HG03108 (cell line): Measurements from ENCODE around the gene RNF13.
"Not testable (repeated sequence)": the region's sequence is repeated elsewhere in the genome, so short reads cannot be mapped to it uniquely, and the experiment has no call there.

ENCODE experiments used
- ATAC-seq: cut with Tn5 transposase; IDR thresholded peaks from one replicate; pipeline ENCODE4 v1.9.1; 2021; ENCODE audit warnings: moderate library complexity; ENCODE audit not compliant: unreplicated experiment

The RNF13 gene

DNA sequence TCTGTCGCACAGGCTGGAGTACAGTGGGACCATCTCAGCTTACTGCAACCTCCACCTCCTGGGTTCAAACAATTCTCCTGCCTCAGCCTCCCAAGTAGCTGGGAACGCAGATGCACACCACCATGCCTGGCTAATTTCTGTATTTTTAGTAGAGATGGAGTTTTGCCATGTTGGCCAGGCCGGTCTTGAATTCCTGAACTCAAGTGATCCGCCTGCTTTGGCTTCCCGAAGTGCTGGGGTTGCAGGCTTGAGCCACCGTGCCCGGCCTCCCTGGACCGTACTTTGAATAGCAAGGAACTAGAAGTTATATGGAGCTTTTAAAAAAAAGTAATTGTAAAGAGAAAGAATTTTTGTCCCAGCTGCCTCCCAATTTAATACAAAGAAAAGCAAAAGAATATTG, 12.3 kb upstream of the RNF13 start:
- ATAC-seq, result no peak

DNA sequence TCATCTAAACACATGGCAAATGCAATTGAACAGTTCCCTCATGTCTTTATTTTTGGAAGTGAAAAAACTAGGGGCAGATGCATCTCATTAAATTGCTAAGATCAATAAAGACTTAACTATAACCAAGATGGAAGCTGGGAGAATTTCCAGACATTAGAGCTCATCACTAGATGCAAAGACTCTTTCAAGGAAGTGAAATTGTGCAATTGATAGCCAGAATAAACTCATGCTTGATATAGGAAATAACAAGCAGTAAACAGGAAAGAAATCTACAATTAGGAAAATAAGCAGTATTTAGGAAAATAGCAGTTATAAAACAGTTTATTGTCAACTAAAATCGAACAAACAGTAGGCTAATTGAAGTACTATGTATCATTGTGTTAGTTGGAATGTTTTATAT, 11.8 kb upstream of the RNF13 start:
- ATAC-seq, result no peak

DNA sequence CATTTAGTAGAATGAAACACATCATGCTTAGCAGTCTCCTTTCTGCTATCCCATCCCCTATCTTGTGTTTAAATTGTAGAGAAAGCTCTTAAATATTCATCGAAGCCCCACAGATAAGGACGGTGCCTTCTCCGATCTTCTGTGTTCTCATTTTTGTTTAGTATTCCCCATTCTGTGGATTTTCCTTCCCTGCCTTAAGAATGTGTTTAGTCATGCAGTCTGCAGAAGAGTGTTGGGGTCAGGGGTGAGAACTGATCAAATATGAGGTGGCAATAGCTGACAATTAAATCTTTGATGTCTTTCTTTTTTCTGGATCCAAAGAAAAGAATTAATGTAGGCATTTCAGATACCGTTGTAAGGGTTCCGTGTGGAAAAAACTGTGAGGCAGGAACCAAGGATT, 11.4 kb upstream of the RNF13 start:
- no peak for ATAC-seq

DNA sequence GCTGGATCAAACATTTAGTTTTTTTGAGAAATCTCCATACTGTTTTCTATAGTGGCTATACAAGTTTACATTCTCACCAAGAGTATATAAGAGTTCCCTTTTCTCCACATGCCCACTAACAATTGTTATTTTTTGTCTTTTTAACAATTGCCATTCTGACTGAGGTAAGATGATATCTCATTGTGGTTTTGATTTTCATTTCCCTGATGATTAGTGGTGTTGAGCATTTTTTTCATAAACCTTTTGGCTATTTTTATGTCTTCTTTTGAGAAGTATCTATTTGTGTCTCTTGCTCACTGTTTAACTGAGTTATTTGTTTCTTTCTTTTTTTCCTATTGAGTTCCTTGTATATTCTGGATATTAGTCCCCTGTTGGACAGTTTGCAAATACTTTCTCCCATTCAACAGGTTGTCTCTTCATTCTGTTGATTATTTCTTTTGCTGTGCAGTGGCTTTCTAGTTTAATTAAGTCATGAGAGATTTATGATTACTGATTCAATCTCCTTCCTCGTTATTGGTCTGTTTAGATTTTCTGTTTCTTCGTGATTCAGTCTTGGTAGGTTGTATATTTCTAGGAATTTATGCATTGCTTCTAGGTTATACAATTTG, 6.7 kb upstream of the RNF13 start:
- ATAC-seq, result no peak

DNA sequence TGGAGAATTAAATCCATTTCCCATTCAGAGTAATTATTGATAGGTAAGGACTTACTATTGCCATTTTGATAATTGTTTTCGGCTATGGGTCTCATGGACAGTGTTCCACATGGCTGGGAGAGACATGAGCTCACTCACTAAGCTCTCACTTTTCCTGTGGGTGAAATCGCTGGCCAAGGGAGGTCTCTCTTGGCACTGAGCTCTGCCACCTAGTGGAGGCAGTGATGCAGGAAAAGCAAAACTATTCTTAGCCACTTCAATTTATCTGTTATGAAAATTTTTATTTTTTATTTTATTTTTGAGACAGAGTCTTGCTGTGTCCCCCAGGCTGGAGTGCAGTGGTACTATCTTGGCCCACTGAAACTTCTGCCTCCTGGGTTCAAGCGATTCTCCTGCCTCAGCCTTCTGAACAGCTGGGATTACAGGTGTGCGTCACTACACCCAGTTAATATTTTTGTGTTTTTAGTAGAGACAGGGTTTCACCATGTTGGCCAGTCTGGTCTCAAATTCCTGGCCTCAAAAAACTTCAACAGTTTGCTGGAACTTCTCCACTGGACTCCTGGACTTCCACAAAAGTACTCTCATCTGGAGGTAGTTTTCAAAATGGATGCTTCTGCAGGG, 4.7 kb upstream of the RNF13 start:
- ATAC-seq, result no peak

DNA sequence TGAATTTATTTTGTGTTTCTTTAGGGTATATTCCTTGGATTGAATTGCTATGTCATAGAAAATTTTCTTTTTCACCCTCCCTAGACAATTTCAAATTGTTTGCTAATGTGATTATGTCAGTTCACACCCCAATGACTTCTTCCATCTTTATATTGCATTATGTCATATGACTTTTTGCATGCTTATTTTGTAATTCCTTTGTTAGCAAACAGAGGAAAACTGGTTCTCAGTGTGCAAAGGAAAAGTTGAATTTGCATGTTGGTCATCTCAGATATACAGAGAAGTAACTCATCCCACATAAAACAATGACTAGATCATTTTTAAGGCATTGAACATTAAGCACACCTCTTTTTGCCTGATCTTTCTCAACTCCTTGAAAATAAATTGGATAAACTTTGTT, 3.3 kb upstream of the RNF13 start:
- ATAC-seq, result no peak

DNA sequence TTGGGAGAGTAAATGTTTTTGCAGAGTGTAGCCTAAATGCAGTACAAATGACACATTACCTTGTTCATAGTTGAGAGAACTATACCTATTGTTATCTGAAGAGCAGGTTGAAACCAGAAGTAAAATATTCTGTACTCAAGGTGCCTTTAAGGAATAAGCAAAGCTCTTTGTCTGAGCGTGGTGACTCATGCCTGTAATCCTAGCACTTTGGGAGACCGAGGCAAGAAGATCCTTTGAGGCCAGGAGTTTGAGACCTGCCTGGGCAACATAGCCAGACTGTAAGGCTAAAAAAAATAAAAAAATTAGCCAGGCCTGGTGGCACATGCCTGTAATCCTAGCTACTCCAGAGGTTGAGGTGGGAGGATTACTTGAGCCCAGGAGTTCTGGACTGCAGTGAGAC, 2.2 kb upstream of the RNF13 start:
- no peak for ATAC-seq

DNA sequence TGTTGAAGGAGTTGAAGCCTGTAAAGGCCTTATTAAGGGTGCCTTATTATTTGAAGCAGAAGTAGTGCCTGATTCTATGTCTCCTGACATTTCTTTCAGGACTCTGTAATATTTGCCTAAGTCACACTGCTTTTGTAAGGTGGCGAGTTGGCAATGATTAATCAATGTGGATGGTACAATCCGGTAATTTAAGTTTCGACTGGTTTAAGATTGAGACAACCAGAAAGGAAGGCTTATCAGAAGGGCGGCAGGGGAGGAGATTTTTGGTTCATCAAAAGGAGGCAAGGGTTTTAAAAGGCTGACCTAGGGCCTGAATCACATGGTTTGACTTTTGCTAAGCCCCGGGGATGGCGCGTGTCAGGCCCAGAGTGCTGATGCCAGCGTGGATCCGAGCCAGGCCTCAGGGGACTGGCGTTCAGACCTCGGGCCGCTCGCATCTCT, 830 bp upstream of the RNF13 start:
- no peak for ATAC-seq

DNA sequence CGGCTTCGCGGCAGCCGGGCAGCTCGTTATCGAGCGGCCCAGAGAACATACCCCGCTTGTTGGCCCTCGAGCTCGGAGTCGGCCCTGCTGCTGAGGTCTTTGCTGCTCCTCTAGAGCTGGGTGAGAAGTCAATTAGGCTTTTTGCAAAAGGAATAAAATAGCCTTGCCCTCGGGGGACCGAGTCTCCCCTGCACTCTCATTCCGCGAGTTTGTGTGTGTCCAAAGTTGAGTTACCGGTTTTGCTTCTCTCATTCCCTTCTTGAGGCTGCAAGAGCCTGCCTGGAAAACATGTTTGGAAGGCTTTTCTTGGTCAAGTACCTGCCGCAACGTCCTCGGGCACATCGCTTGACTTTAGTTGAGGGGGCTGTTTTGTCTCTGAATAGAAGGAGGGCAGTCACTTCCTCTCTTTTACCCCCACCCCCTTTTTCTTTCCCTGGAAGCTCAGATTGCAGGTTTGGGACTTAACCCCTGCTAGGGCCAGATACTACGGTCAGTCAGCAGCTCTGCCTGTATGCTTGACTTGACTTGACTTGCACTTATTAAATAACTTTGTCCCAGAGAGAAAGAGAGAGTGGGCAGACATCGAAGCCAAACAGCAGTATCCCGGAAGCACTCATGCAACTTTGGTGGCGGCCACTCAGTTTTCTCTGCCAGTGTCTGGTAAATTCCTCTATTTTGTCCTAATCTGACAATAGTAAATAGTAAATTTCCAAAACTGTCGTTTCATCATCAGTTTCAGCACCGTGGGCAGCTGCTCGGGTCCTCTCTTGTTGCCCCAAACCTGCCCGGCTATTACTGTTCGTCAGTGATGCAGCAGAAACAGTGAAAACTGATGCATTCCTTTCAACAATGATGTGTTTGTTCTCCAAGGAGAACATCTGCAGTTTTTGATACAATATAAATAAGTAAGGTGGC, 609 bp downstream of the RNF13 start:
- ATAC-seq, result peak; percentile 11

DNA sequence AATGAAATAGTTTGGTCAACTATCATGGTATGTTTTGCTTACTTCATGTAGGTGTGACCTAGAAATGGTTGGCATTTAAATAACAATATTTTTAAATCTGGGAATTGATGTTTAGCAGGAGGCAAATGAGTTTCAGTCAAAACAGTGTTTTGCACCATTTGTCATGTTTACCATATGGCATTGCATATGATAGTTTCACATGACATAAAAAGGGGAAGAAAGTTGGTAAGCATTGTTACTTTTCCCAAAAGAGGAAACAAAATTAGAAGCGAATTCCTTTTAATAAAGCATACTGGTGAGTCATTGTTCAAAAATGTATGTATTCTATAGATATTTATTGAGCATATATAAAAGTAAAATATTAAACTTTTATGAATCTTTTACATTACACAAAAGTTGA, 2.3 kb downstream of the RNF13 start:
- ATAC-seq, result no peak

DNA sequence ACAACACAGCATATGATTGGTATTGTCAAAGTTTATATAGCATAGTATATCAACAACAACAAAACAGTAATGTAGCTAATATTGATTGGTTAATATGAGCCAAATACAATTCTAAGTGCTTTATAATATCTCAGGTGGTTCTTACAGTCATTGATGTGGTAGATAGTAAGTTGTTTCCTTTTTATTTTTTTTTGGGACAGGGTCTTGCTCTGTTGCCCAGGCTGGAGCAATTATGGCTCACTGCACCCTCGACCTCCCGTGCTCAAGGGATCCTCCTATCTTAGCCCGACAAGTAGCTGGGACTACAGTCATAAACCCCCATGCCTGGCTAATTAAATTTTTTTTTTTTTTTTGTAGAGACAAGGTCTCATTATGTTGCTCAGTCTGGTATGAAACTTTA, 2.7 kb downstream of the RNF13 start:
- no peak for ATAC-seq

DNA sequence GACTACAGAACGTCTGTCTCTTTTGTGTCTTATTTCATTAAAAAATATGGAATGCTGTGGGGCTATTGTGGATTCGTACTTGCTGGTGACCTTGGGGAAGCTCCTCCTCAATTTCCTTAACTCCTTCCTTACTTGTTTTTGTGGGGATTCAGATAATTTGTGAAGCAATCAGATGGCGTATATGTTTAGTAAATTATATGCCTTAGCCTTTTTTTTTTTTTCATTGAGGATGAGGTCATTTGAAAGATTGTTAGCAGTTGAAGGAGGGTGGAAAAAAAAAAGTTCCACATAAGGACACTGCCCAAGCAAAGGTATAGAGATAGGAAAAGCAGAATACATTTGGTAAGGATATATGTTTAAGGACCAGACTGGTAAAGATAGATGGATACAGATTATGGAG, 3.3 kb downstream of the RNF13 start:
- ATAC-seq, result no peak

DNA sequence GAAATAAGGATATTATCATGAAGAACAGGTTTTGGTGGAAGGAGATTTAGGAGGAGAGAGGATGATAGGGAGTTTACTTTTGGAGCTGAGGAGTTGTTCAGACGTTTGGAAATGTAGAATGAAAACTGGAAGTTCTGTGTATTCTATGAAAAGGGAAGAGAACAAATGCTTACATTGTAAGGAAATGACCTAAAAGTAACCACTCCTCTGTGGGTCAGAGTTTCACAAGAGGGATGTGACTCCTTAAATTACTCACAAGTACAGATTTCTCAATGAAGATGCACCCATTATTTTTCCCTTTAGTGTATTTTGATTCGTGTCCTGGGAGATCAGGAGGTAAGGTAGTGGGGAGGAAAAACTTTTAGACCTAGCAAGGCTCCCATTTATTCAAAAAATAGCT, 4.0 kb downstream of the RNF13 start:
- no peak for ATAC-seq

DNA sequence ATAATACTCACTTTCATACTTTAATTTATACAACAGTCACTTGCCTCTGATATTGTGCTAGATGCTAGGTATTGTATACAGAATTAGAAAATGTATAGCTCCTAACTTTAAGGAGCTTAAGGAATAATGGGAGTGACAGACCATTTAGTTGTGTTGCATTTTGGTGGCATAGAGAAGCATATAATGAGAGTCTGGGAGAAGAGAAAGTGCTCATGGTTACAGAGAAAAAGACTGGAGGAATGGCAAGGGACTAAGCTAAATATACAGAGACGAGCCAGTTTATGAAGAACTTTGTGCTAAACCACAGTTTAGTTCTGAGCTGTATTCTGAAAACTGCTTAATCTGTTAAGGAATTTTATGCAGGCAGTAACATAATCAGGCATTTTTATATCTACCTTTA, 6.4 kb downstream of the RNF13 start:
- no peak for ATAC-seq

DNA sequence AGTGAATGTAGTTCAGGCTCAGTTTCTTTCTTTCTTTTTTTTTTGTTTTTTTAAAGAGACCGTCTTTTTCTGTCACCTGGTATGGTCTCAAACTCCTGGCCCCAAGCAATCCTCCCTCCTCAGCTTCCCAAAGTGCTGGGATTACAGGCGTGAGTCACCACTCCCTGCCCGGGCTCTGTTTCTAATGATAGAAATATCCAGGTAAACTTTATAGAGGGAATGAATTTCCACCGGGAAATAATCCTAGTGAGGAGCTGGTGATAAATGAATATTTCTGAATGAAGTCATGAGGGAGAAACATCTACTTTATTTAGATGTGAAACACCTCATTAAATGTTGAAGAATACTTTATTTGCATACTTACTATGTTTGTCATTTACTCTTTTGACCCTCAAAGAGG, 7.2 kb downstream of the RNF13 start:
- ATAC-seq, result no peak

DNA sequence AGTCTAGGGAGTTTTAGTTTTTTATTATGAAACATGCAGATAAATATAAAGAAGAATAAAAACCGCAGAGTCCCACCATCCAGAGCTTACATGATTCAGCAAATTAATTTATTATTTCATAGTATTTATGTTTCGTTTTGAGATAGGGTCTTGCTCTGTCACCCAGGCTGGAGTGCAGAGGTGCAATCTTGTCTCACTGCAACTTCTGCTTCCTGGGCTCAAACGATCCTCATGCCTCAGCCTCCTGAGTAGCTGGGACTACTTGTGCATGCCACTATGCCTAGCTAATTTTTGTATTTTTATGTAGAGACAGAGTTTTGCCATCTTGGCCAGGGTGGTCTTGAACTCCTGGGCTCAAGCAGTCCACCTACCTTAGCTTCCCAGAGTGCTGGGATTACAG, 13.6 kb downstream of the RNF13 start:
- no peak for ATAC-seq

DNA sequence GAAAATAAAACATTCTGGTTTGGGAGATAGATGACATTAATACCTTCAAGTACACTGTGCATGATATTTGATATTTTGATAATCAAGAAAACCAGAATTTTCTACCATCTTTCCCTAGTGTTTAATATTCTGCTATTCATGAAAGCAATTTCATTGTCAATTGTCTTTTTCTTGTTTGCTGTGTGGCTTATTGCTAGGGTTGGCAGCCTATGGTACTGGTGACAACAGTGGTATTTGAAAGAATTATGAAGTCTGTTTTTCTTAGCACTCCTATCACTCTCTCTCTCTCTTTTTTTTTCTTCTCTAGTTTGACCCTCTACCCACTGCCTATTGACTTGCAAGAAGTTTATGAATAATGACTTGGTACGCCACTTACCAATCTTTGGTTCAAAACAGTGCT, 15.4 kb downstream of the RNF13 start:
- no peak for ATAC-seq

DNA sequence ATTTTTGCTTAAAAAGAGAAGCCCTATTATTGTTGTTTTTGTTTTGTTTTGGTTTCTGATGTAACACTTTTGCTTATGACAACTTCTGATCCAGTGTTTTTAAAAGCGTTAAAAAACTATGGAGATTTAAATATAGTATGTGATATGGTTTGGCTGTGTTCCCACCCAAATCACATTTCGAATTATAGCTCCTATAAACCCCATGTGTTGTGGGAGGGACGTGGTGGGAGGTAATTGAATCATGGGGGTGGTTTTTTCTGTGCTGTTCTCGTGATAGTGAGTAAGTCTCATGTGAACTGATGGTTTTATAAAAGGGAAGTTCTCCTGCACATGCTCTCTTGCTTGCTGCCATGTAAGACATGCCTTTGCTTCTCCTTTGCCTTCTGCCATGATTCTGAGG, 16.6 kb downstream of the RNF13 start:
- not testable (repeated sequence) for ATAC-seq

DNA sequence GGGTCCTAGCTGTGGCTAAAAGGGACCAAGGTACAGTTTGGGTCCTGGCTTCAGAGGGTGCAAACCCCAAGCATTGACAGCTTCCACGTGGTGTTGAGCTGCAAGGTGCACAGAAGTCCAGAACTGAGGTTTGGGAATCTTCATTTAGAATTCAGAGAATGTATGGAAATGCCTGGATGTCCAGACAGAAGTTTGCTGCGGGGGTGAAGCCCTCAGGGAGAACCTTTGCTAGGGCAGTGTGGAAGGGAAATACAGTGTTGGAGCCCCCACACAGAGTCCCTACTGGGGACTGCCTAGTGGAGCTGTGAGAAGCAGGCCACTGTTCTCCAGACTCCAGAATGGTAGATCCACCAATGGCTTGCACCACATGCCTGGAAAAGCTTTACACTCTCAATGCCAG, 17.9 kb downstream of the RNF13 start:
- no peak for ATAC-seq

DNA sequence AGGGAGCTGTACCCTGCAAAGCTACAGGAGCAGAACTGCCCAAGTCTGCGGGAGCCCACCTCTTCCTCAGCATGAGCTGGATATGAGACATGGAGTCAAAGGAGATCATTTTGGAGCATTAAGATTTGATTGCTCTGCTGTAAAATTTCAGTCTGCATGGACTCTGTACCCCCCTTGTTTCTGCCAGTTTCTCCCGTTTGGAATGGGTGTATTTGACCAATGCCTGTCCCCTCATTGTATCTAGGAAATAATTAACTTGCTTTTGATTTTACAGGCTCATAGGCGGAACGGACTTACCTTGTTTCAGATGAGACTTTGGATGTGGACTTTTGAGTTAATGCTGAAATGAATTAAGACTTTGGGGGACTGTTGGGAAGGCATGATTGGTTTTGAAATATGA, 18.3 kb downstream of the RNF13 start:
- no peak for ATAC-seq

DNA sequence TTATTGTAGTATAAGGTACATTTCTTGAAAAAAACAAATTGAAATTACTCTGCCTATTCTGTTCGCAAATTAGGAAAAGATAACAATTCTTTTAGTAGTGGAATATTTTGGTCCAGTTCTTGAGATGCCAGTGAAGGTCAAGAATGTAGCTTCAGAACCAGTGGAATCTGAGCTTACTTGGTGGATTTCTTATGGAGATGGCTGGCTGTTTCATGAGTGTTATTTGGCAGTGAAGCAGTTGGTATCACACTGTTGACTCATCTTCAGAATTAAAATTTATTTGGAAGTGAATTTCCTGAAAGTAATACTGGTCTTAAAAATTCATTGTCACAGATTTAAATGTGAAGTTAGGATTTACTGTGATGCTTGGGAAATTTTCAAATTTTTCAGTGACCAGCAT, 19.1 kb downstream of the RNF13 start:
- no peak for ATAC-seq

DNA sequence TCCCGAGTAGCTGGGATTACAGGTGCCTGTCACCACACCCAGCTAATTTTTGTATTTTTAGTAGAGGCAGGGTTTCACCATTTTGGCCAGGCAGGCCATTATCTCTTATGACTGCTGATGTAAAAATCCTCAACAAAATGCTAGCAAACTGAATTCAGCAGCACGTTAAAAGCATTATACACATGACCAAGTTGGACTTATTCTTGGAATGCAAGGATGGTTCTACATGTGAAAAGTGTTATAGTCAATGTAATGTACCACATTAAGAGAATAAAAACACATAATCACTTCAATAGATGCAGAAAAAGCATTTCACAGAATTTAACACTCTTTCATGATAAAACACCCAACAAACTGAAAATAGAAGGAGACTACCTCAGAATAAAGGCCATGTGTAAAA, 20.2 kb downstream of the RNF13 start:
- no peak for ATAC-seq
